ENCODE results near the gene SLC25A13.

SLC25A13 gene

GRCh38 chr7:96233084-96233483, 88.8 kb downstream of the SLC25A13 start:
- Histone ChIP-seq H3K36me3 (ENCODE audit: control insufficient read depth, insufficient read depth, low read length) (peaks cover 10% of the 10 kb centered on the region), H3K27ac (ENCODE audit: low read depth, low read length) (no peak overlapping the region), H3K4me3 (ENCODE audit: low read depth, low read length) (no peak overlapping the region), H3K4me1 (ENCODE audit: control insufficient read depth, insufficient read depth, low read length) (no peaks in the 10 kb centered on the region), H3K9ac (ENCODE audit: low read depth, low read length) (no peak overlapping the region), H3K27me3 (ENCODE audit: control insufficient read depth, insufficient read depth, low read length) (no peaks in the 10 kb centered on the region), H3K9me3 (ENCODE audit: control insufficient read depth, insufficient read depth, low read length) (no peaks in the 10 kb centered on the region)

- Histone ChIP-seq H3K4me3 (ENCODE audit: low read depth, low read length) (no peak overlapping the region), H3K27me3 (ENCODE audit: control insufficient read depth, insufficient read depth, low read length) (no peaks in the 10 kb centered on the region), H3K9me3 (ENCODE audit: control insufficient read depth, insufficient read depth, low read length) (no peaks in the 10 kb centered on the region), H3K4me1 (ENCODE audit: control insufficient read depth, insufficient read depth, low read length) (no peaks in the 10 kb centered on the region), H3K27ac (ENCODE audit: low read depth, low read length) (no peak overlapping the region), H3K36me3 (ENCODE audit: control insufficient read depth, insufficient read depth, low read length) (peaks cover 3% of the 10 kb centered on the region), H3K9ac (ENCODE audit: low read depth, low read length) (no peak overlapping the region)
Measured at GRCh38 chr7:96228760-96229159, 93.1 kb downstream of the SLC25A13 start.

GRCh38 chr7:96225251-96225650, 96.6 kb downstream of the SLC25A13 start:
- Histone ChIP-seq H3K36me3 (ENCODE audit: control insufficient read depth, insufficient read depth, low read length) (no peaks in the 10 kb centered on the region), H3K27ac (ENCODE audit: low read depth, low read length) (no peak overlapping the region), H3K4me3 (ENCODE audit: low read depth, low read length) (no peak overlapping the region), H3K9me3 (ENCODE audit: control insufficient read depth, insufficient read depth, low read length) (no peaks in the 10 kb centered on the region), H3K9ac (ENCODE audit: low read depth, low read length) (no peak overlapping the region), H3K27me3 (ENCODE audit: control insufficient read depth, insufficient read depth, low read length) (no peaks in the 10 kb centered on the region), H3K4me1 (ENCODE audit: control insufficient read depth, insufficient read depth, low read length) (no peaks in the 10 kb centered on the region)

- H3K9me3 ChIP-seq (ENCODE audit: control insufficient read depth, insufficient read depth, low read length) = no peaks in the 10 kb centered on the region
- H3K9ac ChIP-seq (ENCODE audit: low read depth, low read length) = no peak overlapping the region
- H3K4me1 ChIP-seq (ENCODE audit: control insufficient read depth, insufficient read depth, low read length) = no peaks in the 10 kb centered on the region
- H3K4me3 ChIP-seq (ENCODE audit: low read depth, low read length) = no peak overlapping the region
- no peak overlapping the region for H3K27ac ChIP-seq (ENCODE audit: low read depth, low read length)
- H3K27me3 ChIP-seq (ENCODE audit: control insufficient read depth, insufficient read depth, low read length) = no peaks in the 10 kb centered on the region
- no peaks in the 10 kb centered on the region for H3K36me3 ChIP-seq (ENCODE audit: control insufficient read depth, insufficient read depth, low read length)
Measured at GRCh38 chr7:96224685-96225084, 97.2 kb downstream of the SLC25A13 start.

GRCh38 chr7:96224073-96224472, 97.8 kb downstream of the SLC25A13 start:
- H3K27ac ChIP-seq (ENCODE audit: low read depth, low read length) = no peak overlapping the region
- no peaks in the 10 kb centered on the region for H3K36me3 ChIP-seq (ENCODE audit: control insufficient read depth, insufficient read depth, low read length)
- no peaks in the 10 kb centered on the region for H3K27me3 ChIP-seq (ENCODE audit: control insufficient read depth, insufficient read depth, low read length)
- no peaks in the 10 kb centered on the region for H3K9me3 ChIP-seq (ENCODE audit: control insufficient read depth, insufficient read depth, low read length)
- H3K4me1 ChIP-seq (ENCODE audit: control insufficient read depth, insufficient read depth, low read length) = no peaks in the 10 kb centered on the region
- no peak overlapping the region for H3K9ac ChIP-seq (ENCODE audit: low read depth, low read length)
- H3K4me3 ChIP-seq (ENCODE audit: low read depth, low read length) = no peak overlapping the region

GRCh38 chr7:96221888-96222287, 100.0 kb downstream of the SLC25A13 start:
- no peak overlapping the region for H3K27ac ChIP-seq (ENCODE audit: low read depth, low read length)
- no peak overlapping the region for H3K9ac ChIP-seq (ENCODE audit: low read depth, low read length)
- H3K9me3 ChIP-seq (ENCODE audit: control insufficient read depth, insufficient read depth, low read length) = no peaks in the 10 kb centered on the region
- H3K36me3 ChIP-seq (ENCODE audit: control insufficient read depth, insufficient read depth, low read length) = no peaks in the 10 kb centered on the region
- no peak overlapping the region for H3K4me3 ChIP-seq (ENCODE audit: low read depth, low read length)
- no peaks in the 10 kb centered on the region for H3K27me3 ChIP-seq (ENCODE audit: control insufficient read depth, insufficient read depth, low read length)
- no peaks in the 10 kb centered on the region for H3K4me1 ChIP-seq (ENCODE audit: control insufficient read depth, insufficient read depth, low read length)

GRCh38 chr7:96219378-96220130, 102.3 kb downstream of the SLC25A13 start:
- no peaks in the 10 kb centered on the region for H3K9me3 ChIP-seq (ENCODE audit: control insufficient read depth, insufficient read depth, low read length)
- H3K27ac ChIP-seq (ENCODE audit: low read depth, low read length) = no peak overlapping the region
- H3K4me1 ChIP-seq (ENCODE audit: control insufficient read depth, insufficient read depth, low read length) = no peaks in the 10 kb centered on the region
- no peak overlapping the region for H3K4me3 ChIP-seq (ENCODE audit: low read depth, low read length)
- no peaks in the 10 kb centered on the region for H3K27me3 ChIP-seq (ENCODE audit: control insufficient read depth, insufficient read depth, low read length)
- H3K9ac ChIP-seq (ENCODE audit: low read depth, low read length) = no peak overlapping the region
- H3K36me3 ChIP-seq (ENCODE audit: control insufficient read depth, insufficient read depth, low read length) = no peaks in the 10 kb centered on the region

- H3K9me3 ChIP-seq (ENCODE audit: control insufficient read depth, insufficient read depth, low read length) = no peaks in the 10 kb centered on the region
- no peaks in the 10 kb centered on the region for H3K4me1 ChIP-seq (ENCODE audit: control insufficient read depth, insufficient read depth, low read length)
- H3K4me3 ChIP-seq (ENCODE audit: low read depth, low read length) = no peak overlapping the region
- H3K9ac ChIP-seq (ENCODE audit: low read depth, low read length) = no peak overlapping the region
- H3K27ac ChIP-seq (ENCODE audit: low read depth, low read length) = no peak overlapping the region
- H3K27me3 ChIP-seq (ENCODE audit: control insufficient read depth, insufficient read depth, low read length) = no peaks in the 10 kb centered on the region
- no peaks in the 10 kb centered on the region for H3K36me3 ChIP-seq (ENCODE audit: control insufficient read depth, insufficient read depth, low read length)
Measured at GRCh38 chr7:96218664-96219243, 103.1 kb downstream of the SLC25A13 start.

GRCh38 chr7:96217147-96217546, 104.8 kb downstream of the SLC25A13 start:
- H3K27ac ChIP-seq (ENCODE audit: low read depth, low read length) = no peak overlapping the region
- no peak overlapping the region for H3K4me3 ChIP-seq (ENCODE audit: low read depth, low read length)
- no peaks in the 10 kb centered on the region for H3K27me3 ChIP-seq (ENCODE audit: control insufficient read depth, insufficient read depth, low read length)
- H3K36me3 ChIP-seq (ENCODE audit: control insufficient read depth, insufficient read depth, low read length) = no peaks in the 10 kb centered on the region
- no peaks in the 10 kb centered on the region for H3K9me3 ChIP-seq (ENCODE audit: control insufficient read depth, insufficient read depth, low read length)
- peaks cover under 1% of the 10 kb centered on the region; the same call in 1 of the 2 replicates for H3K4me1 ChIP-seq (ENCODE audit: control insufficient read depth, insufficient read depth, low read length)
- H3K9ac ChIP-seq (ENCODE audit: low read depth, low read length) = no peak overlapping the region

- Histone ChIP-seq H3K4me1 (ENCODE audit: control insufficient read depth, insufficient read depth, low read length) (peaks cover 6% of the 10 kb centered on the region), H3K27ac (ENCODE audit: low read depth, low read length) (no peak overlapping the region), H3K4me3 (ENCODE audit: low read depth, low read length) (no peak overlapping the region), H3K9ac (ENCODE audit: low read depth, low read length) (no peak overlapping the region), H3K36me3 (ENCODE audit: control insufficient read depth, insufficient read depth, low read length) (no peaks in the 10 kb centered on the region), H3K9me3 (ENCODE audit: control insufficient read depth, insufficient read depth, low read length) (no peaks in the 10 kb centered on the region), H3K27me3 (ENCODE audit: control insufficient read depth, insufficient read depth, low read length) (no peaks in the 10 kb centered on the region)
Measured at GRCh38 chr7:96216373-96216772, 105.5 kb downstream of the SLC25A13 start.

- no peaks in the 10 kb centered on the region for H3K9me3 ChIP-seq (ENCODE audit: control insufficient read depth, insufficient read depth, low read length)
- no peak overlapping the region for H3K27ac ChIP-seq (ENCODE audit: low read depth, low read length)
- H3K4me1 ChIP-seq (ENCODE audit: control insufficient read depth, insufficient read depth, low read length) = peaks cover 6% of the 10 kb centered on the region
- H3K9ac ChIP-seq (ENCODE audit: low read depth, low read length) = no peak overlapping the region
- no peak overlapping the region for H3K4me3 ChIP-seq (ENCODE audit: low read depth, low read length)
- H3K27me3 ChIP-seq (ENCODE audit: control insufficient read depth, insufficient read depth, low read length) = no peaks in the 10 kb centered on the region
- H3K36me3 ChIP-seq (ENCODE audit: control insufficient read depth, insufficient read depth, low read length) = no peaks in the 10 kb centered on the region
Measured at GRCh38 chr7:96212474-96212873, 109.4 kb downstream of the SLC25A13 start.

Measured in HUES48 (cell line).